ENCODE data around the gene HDAC4.
"Not testable (repeated sequence)": the region's sequence is repeated elsewhere in the genome, so short reads cannot be mapped to it uniquely, and the experiment has no call there.

HDAC4 gene

GRCh38 chr2:239283961-239284795 is 116.6 kb downstream of the HDAC4 start:
- Histone ChIP-seq H4K20me1 (ENCODE audit: insufficient read depth, low read length, poor library complexity, severe bottlenecking) (no peaks in the 10 kb centered on the region), H3K36me3 (ENCODE audit: insufficient read depth, low read length) (no peaks in the 10 kb centered on the region), H3K4me3 (ENCODE audit: low read length, poor library complexity, severe bottlenecking) (no peak overlapping the region), H3K4me1 (ENCODE audit: insufficient read depth, low read length, poor library complexity, severe bottlenecking) (peaks cover 29% of the 10 kb centered on the region), H3F3A (ENCODE audit: low read depth) (no peaks in the 10 kb centered on the region), H3K9me2 (replicated peaks; ENCODE audit: low read depth, low read length) (no peaks in the 10 kb centered on the region), H3K9me3 (ENCODE audit: insufficient read depth, low read depth, low read length) (no peaks in the 10 kb centered on the region), H3K27me3 (ENCODE audit: insufficient read depth, low read length, poor library complexity, severe bottlenecking) (no peaks in the 10 kb centered on the region), H3K4me2 (ENCODE audit: low read depth, low read length, poor library complexity, severe bottlenecking) (no peak overlapping the region), H3K79me2 (ENCODE audit: insufficient read depth, low read length) (peaks cover 37% of the 10 kb centered on the region; the same call in 1 of the 2 replicates), H3K9ac (ENCODE audit: low read depth, low read length, poor library complexity, severe bottlenecking) (no peak overlapping the region), H2AFZ (ENCODE audit: low read length) (no peak overlapping the region)
- TF ChIP-seq CTCF (conservative IDR thresholded peaks at IDR 0.05; ENCODE audit: low read length) = no peak
- TF ChIP-seq EZH2phosphoT487 (IDR thresholded peaks at IDR 0.05; ENCODE audit: borderline replicate concordance) = no peak

- peaks cover 23% of the 10 kb centered on the region for H3K4me1 ChIP-seq (ENCODE audit: insufficient read depth, low read length, poor library complexity, severe bottlenecking)
- H3K4me3 ChIP-seq (ENCODE audit: low read length, poor library complexity, severe bottlenecking) = no peak overlapping the region
- TF ChIP-seq CTCF (conservative IDR thresholded peaks at IDR 0.05; ENCODE audit: low read length) (no peak), EZH2phosphoT487 (IDR thresholded peaks at IDR 0.05; ENCODE audit: borderline replicate concordance) (no peak)
These were observed 117.4 kb downstream of the HDAC4 start for GRCh38 chr2:239283288-239283945.

GRCh38 chr2:239282448-239283287 is 118.2 kb downstream of the HDAC4 start:
- Histone ChIP-seq H3K79me2 (ENCODE audit: insufficient read depth, low read length) (peaks cover 25% of the 10 kb centered on the region; the same call in 1 of the 2 replicates), H3K36me3 (ENCODE audit: insufficient read depth, low read length) (no peaks in the 10 kb centered on the region), H4K20me1 (ENCODE audit: insufficient read depth, low read length, poor library complexity, severe bottlenecking) (no peaks in the 10 kb centered on the region), H2AFZ (ENCODE audit: low read length) (no peak overlapping the region), H3K9me2 (replicated peaks; ENCODE audit: low read depth, low read length) (no peaks in the 10 kb centered on the region), H3K9me3 (ENCODE audit: insufficient read depth, low read depth, low read length) (no peaks in the 10 kb centered on the region), H3K4me2 (ENCODE audit: low read depth, low read length, poor library complexity, severe bottlenecking) (no peak overlapping the region), H3F3A (ENCODE audit: low read depth) (no peaks in the 10 kb centered on the region), H3K4me3 (ENCODE audit: low read length, poor library complexity, severe bottlenecking) (no peak overlapping the region), H3K4me1 (ENCODE audit: insufficient read depth, low read length, poor library complexity, severe bottlenecking) (peaks cover 21% of the 10 kb centered on the region), H3K27me3 (ENCODE audit: insufficient read depth, low read length, poor library complexity, severe bottlenecking) (no peaks in the 10 kb centered on the region), H3K9ac (ENCODE audit: low read depth, low read length, poor library complexity, severe bottlenecking) (no peak overlapping the region)
- TF ChIP-seq CTCF (conservative IDR thresholded peaks at IDR 0.05; ENCODE audit: low read length) = no peak
- no peak for TF ChIP-seq EZH2phosphoT487 (IDR thresholded peaks at IDR 0.05; ENCODE audit: borderline replicate concordance)

More at GRCh38 chr2:239283288-239283945, 117.4 kb downstream of the HDAC4 start:
- Histone ChIP-seq H3K27me3 (ENCODE audit: insufficient read depth, low read length, poor library complexity, severe bottlenecking) (no peaks in the 10 kb centered on the region), H3F3A (ENCODE audit: low read depth) (no peaks in the 10 kb centered on the region), H3K4me2 (ENCODE audit: low read depth, low read length, poor library complexity, severe bottlenecking) (no peak overlapping the region), H3K9me3 (ENCODE audit: insufficient read depth, low read depth, low read length) (no peaks in the 10 kb centered on the region), H3K9me2 (replicated peaks; ENCODE audit: low read depth, low read length) (no peaks in the 10 kb centered on the region), H3K36me3 (ENCODE audit: insufficient read depth, low read length) (no peaks in the 10 kb centered on the region), H2AFZ (ENCODE audit: low read length) (no peak overlapping the region), H3K9ac (ENCODE audit: low read depth, low read length, poor library complexity, severe bottlenecking) (no peak overlapping the region), H3K79me2 (ENCODE audit: insufficient read depth, low read length) (peaks cover 31% of the 10 kb centered on the region; the same call in 1 of the 2 replicates), H4K20me1 (ENCODE audit: insufficient read depth, low read length, poor library complexity, severe bottlenecking) (no peaks in the 10 kb centered on the region)

- H4K20me1 ChIP-seq (ENCODE audit: insufficient read depth, low read length, poor library complexity, severe bottlenecking); H3K27me3 ChIP-seq (ENCODE audit: insufficient read depth, low read length, poor library complexity, severe bottlenecking); H3K9me2 ChIP-seq (replicated peaks; ENCODE audit: low read depth, low read length); H3K9ac ChIP-seq (ENCODE audit: low read depth, low read length, poor library complexity, severe bottlenecking); H2AFZ ChIP-seq (ENCODE audit: low read length); H3K36me3 ChIP-seq (ENCODE audit: insufficient read depth, low read length); H3K9me3 ChIP-seq (ENCODE audit: insufficient read depth, low read depth, low read length); H3F3A ChIP-seq (ENCODE audit: low read depth); H3K4me2 ChIP-seq (ENCODE audit: low read depth, low read length, poor library complexity, severe bottlenecking); H3K4me3 ChIP-seq (ENCODE audit: low read length, poor library complexity, severe bottlenecking): not testable (repeated sequence)
- Histone ChIP-seq H3K4me1 (ENCODE audit: insufficient read depth, low read length, poor library complexity, severe bottlenecking) (peaks cover 17% of the 10 kb centered on the region), H3K79me2 (ENCODE audit: insufficient read depth, low read length) (peaks cover 28% of the 10 kb centered on the region; the same call in 1 of the 2 replicates)
These were observed 120.4 kb downstream of the HDAC4 start for GRCh38 chr2:239280296-239281017.

Data from Loucy (cell line).